Measurements from ENCODE around the gene LMOD2.

The LMOD2 gene

DNA sequence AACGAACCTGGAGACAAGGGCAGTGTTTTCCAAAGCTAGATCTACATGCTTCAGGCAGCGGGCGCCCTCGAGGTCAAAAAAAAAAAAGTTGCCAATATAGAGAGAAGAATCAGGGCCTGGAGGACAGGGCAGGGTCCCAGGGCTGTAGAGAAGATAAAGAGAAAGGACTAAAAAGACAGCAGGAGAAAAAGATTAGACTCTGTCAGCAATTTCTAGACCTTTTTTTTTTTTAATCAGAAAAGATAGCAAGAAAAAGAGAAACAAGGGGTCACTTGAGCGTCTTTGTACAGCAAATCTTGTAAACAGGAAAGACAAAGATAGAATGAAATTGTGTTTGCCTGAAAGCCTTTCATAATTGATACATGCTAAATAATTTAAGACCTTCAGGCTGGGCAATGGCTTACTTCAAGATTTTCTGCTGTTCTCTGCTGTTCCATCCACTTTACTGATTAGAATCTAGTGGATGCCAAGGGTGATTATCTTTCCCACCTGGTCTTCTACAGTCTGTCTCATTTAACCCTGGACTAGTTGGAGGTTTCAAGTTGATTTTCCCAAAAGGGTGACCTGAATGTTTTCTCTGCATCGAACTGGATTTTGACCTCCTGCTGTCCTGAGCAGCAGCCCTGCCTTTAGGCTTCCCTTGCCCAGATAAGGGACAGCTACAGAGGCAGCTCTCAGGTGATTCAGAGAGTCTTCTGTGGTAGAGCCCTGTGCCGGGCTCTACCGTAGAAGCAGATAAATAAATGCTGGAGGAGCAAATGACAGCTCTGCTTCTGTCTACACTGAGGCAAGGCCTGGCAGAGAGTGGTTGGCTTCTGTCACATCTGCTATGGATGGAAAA lies 5.1 kb downstream of the LMOD2 start:
- Histone ChIP-seq H3K9ac (ENCODE audit: low read depth, low read length) (no peak overlapping the region), H3K4me3 (ENCODE audit: low read length) (no peak overlapping the region), H3K4me1 (ENCODE audit: insufficient read depth, low read length) (no peaks in the 10 kb centered on the region), H3K9me3 (ENCODE audit: insufficient read depth, low read depth, low read length) (no peaks in the 10 kb centered on the region), H3K36me3 (ENCODE audit: insufficient read depth, low read length) (no peaks in the 10 kb centered on the region), H3K27ac (ENCODE audit: low read depth, low read length) (no peak overlapping the region), H3K27me3 (ENCODE audit: insufficient read depth, low read length) (no peaks in the 10 kb centered on the region)
- WGBS: 80% methylated on average over 8 of the region's 8 CpGs

GRCh38 chr7:123661765-123662164 lies 6.1 kb downstream of the LMOD2 start:
- Histone ChIP-seq H3K9me3 (ENCODE audit: insufficient read depth, low read depth, low read length) (no peaks in the 10 kb centered on the region), H3K36me3 (ENCODE audit: insufficient read depth, low read length) (no peaks in the 10 kb centered on the region), H3K4me3 (ENCODE audit: low read length) (no peak overlapping the region), H3K9ac (ENCODE audit: low read depth, low read length) (no peak overlapping the region), H3K27ac (ENCODE audit: low read depth, low read length) (no peak overlapping the region), H3K27me3 (ENCODE audit: insufficient read depth, low read length) (no peaks in the 10 kb centered on the region), H3K4me1 (ENCODE audit: insufficient read depth, low read length) (no peaks in the 10 kb centered on the region)
- 82% methylated on average over 1 of the region's 1 CpG for WGBS

- H3K27ac ChIP-seq (ENCODE audit: low read depth, low read length): no peak overlapping the region
- H3K9me3 ChIP-seq (ENCODE audit: insufficient read depth, low read depth, low read length): no peaks in the 10 kb centered on the region
- H3K9ac ChIP-seq (ENCODE audit: low read depth, low read length): no peak overlapping the region
- no peaks in the 10 kb centered on the region for H3K4me1 ChIP-seq (ENCODE audit: insufficient read depth, low read length)
- H3K4me3 ChIP-seq (ENCODE audit: low read length): no peak overlapping the region
- no peaks in the 10 kb centered on the region for H3K36me3 ChIP-seq (ENCODE audit: insufficient read depth, low read length)
- H3K27me3 ChIP-seq (ENCODE audit: insufficient read depth, low read length): no peaks in the 10 kb centered on the region
- 93% methylated on average over 15 of the region's 15 CpGs for WGBS
Observed at GRCh38 chr7:123662293-123662692, 6.6 kb downstream of the LMOD2 start.

DNA sequence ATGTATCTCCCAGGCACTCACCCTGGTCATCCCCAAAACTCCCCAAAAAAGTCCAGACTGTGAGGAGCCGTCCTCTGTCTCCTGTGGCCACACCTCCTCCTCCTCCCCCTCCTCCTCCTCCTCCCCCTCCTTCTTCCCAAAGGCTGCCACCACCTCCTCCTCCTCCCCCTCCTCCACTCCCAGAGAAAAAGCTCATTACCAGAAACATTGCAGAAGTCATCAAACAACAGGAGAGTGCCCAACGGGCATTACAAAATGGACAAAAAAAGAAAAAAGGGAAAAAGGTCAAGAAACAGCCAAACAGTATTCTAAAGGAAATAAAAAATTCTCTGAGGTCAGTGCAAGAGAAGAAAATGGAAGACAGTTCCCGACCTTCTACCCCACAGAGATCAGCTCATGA lies 7.1 kb downstream of the LMOD2 start:
- Histone ChIP-seq H3K27me3 (ENCODE audit: insufficient read depth, low read length) (no peaks in the 10 kb centered on the region), H3K4me3 (ENCODE audit: low read length) (no peak overlapping the region), H3K9ac (ENCODE audit: low read depth, low read length) (no peak overlapping the region), H3K27ac (ENCODE audit: low read depth, low read length) (no peak overlapping the region), H3K4me1 (ENCODE audit: insufficient read depth, low read length) (no peaks in the 10 kb centered on the region), H3K9me3 (ENCODE audit: insufficient read depth, low read depth, low read length) (no peaks in the 10 kb centered on the region), H3K36me3 (ENCODE audit: insufficient read depth, low read length) (no peaks in the 10 kb centered on the region)
- WGBS: 70% methylated on average over 2 of the region's 3 CpGs

GRCh38 chr7:123663200-123663599 lies 7.5 kb downstream of the LMOD2 start:
- 93% methylated on average over 5 of the region's 6 CpGs for WGBS
- H3K27ac ChIP-seq (ENCODE audit: low read depth, low read length): no peak overlapping the region
- no peak overlapping the region for H3K4me3 ChIP-seq (ENCODE audit: low read length)
- no peak overlapping the region for H3K9ac ChIP-seq (ENCODE audit: low read depth, low read length)
- H3K9me3 ChIP-seq (ENCODE audit: insufficient read depth, low read depth, low read length): no peaks in the 10 kb centered on the region
- no peaks in the 10 kb centered on the region for H3K36me3 ChIP-seq (ENCODE audit: insufficient read depth, low read length)
- H3K27me3 ChIP-seq (ENCODE audit: insufficient read depth, low read length): no peaks in the 10 kb centered on the region
- H3K4me1 ChIP-seq (ENCODE audit: insufficient read depth, low read length): no peaks in the 10 kb centered on the region

- Histone ChIP-seq H3K27me3 (ENCODE audit: insufficient read depth, low read length) (no peaks in the 10 kb centered on the region), H3K27ac (ENCODE audit: low read depth, low read length) (no peak overlapping the region), H3K4me3 (ENCODE audit: low read length) (no peak overlapping the region), H3K9me3 (ENCODE audit: insufficient read depth, low read depth, low read length) (no peaks in the 10 kb centered on the region), H3K4me1 (ENCODE audit: insufficient read depth, low read length) (no peaks in the 10 kb centered on the region), H3K36me3 (ENCODE audit: insufficient read depth, low read length) (no peaks in the 10 kb centered on the region), H3K9ac (ENCODE audit: low read depth, low read length) (no peak overlapping the region)
- 92% methylated on average over 2 of the region's 2 CpGs for WGBS
Observed at GRCh38 chr7:123665157-123665556, 9.5 kb downstream of the LMOD2 start.

DNA sequence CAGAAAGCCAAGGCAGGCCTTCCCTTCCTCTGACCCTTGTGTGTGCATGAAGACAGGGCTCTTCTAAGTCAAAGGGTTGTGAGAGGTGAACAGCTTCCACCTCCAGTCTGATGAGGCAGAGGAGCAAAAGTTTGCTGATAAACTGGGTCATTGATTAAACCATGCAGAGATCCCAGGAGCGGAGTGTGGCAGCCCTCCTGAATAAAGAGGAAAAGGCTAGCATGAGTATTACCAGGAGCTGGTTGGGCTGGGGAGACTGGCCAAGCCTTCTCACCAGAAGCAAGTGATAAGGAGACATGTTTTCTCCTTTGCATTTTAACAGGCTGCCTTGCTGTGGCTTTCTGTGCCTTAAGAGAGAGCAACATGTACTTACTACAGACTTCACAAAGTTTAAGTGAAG lies 10.2 kb downstream of the LMOD2 start:
- no peaks in the 10 kb centered on the region for H3K36me3 ChIP-seq (ENCODE audit: insufficient read depth, low read length)
- no peaks in the 10 kb centered on the region for H3K27me3 ChIP-seq (ENCODE audit: insufficient read depth, low read length)
- 80% methylated on average over 1 of the region's 1 CpG for WGBS
- H3K9me3 ChIP-seq (ENCODE audit: insufficient read depth, low read depth, low read length): no peaks in the 10 kb centered on the region
- no peak overlapping the region for H3K27ac ChIP-seq (ENCODE audit: low read depth, low read length)
- H3K4me3 ChIP-seq (ENCODE audit: low read length): no peak overlapping the region
- H3K4me1 ChIP-seq (ENCODE audit: insufficient read depth, low read length): no peaks in the 10 kb centered on the region
- no peak overlapping the region for H3K9ac ChIP-seq (ENCODE audit: low read depth, low read length)

- 100% methylated on average over 1 of the region's 1 CpG for WGBS
Observed at GRCh38 chr7:123666492-123666891, 10.8 kb downstream of the LMOD2 start.

DNA sequence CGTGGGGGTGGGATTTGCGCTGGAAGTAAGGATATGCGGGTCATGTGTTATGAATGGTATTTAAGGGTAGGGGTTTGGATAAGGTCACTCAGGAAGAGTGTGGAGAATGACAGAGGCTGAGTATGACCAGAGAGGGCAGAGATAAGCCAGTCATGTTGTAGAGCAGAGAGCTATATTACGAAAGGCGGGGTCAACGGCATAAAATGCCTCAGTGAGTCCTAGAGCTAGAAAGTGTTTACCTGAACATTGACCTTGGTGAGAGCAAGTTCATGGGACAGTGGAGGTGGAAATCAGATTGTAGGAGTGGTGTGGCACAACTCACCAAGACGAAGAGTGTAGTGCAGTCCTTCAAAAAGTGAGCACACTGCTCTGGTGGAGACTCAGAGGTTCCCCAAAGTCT lies 13.8 kb downstream of the LMOD2 start:
- no peaks in the 10 kb centered on the region for H3K4me1 ChIP-seq (ENCODE audit: insufficient read depth, low read length)
- no peak overlapping the region for H3K9ac ChIP-seq (ENCODE audit: low read depth, low read length)
- no peak overlapping the region for H3K27ac ChIP-seq (ENCODE audit: low read depth, low read length)
- no peaks in the 10 kb centered on the region for H3K27me3 ChIP-seq (ENCODE audit: insufficient read depth, low read length)
- H3K36me3 ChIP-seq (ENCODE audit: insufficient read depth, low read length): no peaks in the 10 kb centered on the region
- H3K4me3 ChIP-seq (ENCODE audit: low read length): no peak overlapping the region
- 95% methylated on average over 7 of the region's 7 CpGs for WGBS
- H3K9me3 ChIP-seq (ENCODE audit: insufficient read depth, low read depth, low read length): no peaks in the 10 kb centered on the region

More at GRCh38 chr7:123666492-123666891, 10.8 kb downstream of the LMOD2 start:
- Histone ChIP-seq H3K4me3 (ENCODE audit: low read length) (no peak overlapping the region), H3K4me1 (ENCODE audit: insufficient read depth, low read length) (no peaks in the 10 kb centered on the region), H3K36me3 (ENCODE audit: insufficient read depth, low read length) (no peaks in the 10 kb centered on the region), H3K9ac (ENCODE audit: low read depth, low read length) (no peak overlapping the region), H3K27me3 (ENCODE audit: insufficient read depth, low read length) (no peaks in the 10 kb centered on the region), H3K27ac (ENCODE audit: low read depth, low read length) (no peak overlapping the region), H3K9me3 (ENCODE audit: insufficient read depth, low read depth, low read length) (no peaks in the 10 kb centered on the region)

- Histone ChIP-seq H3K36me3 (ENCODE audit: insufficient read depth, low read length) (no peaks in the 10 kb centered on the region), H3K9ac (ENCODE audit: low read depth, low read length) (no peak overlapping the region), H3K9me3 (ENCODE audit: insufficient read depth, low read depth, low read length) (no peaks in the 10 kb centered on the region), H3K4me3 (ENCODE audit: low read length) (no peak overlapping the region), H3K27ac (ENCODE audit: low read depth, low read length) (no peak overlapping the region), H3K4me1 (ENCODE audit: insufficient read depth, low read length) (no peaks in the 10 kb centered on the region), H3K27me3 (ENCODE audit: insufficient read depth, low read length) (no peaks in the 10 kb centered on the region)
- 93% methylated on average over 3 of the region's 5 CpGs for WGBS
Observed at GRCh38 chr7:123673137-123673732, 17.6 kb downstream of the LMOD2 start.

GRCh38 chr7:123673752-123674398 lies 18.2 kb downstream of the LMOD2 start:
- Histone ChIP-seq H3K4me1 (ENCODE audit: insufficient read depth, low read length) (no peaks in the 10 kb centered on the region), H3K27ac (ENCODE audit: low read depth, low read length) (no peak overlapping the region), H3K9ac (ENCODE audit: low read depth, low read length) (no peak overlapping the region), H3K4me3 (ENCODE audit: low read length) (no peak overlapping the region), H3K9me3 (ENCODE audit: insufficient read depth, low read depth, low read length) (no peaks in the 10 kb centered on the region), H3K27me3 (ENCODE audit: insufficient read depth, low read length) (no peaks in the 10 kb centered on the region), H3K36me3 (ENCODE audit: insufficient read depth, low read length) (no peaks in the 10 kb centered on the region)
- WGBS: 87% methylated on average over 3 of the region's 3 CpGs
